GM12878 (cell line): ENCODE measurements around the gene DCUN1D3. TPM values are rescaled to one million over a fixed set of nuclear protein-coding genes. Genes with fewer than 3 reads are reported as not detected.

Experiments used
- ATAC-seq: fragments of 200-7000 bp; cut with Tn5 transposase; 3 replicates; pipeline ENCODE4 v1.9.1; 2020; ENCODE audit warnings: mild to moderate bottlenecking, moderate library complexity
- BruUV-seq: library from RNA; stranded (reverse); fragments of 400-500 nt; replicated peaks from 2 replicates; lab custom pipeline; 2021; lab: Mats Ljungman, UMichigan
- CTCF ChIA-PET: fragments of 300-600 bp; sonication (Branson Sonifier 250); formaldehyde crosslinking; extraction: SDS; loops from one replicate; lab custom pipeline; 2021; ENCODE audit warnings: inconsistent platforms; lab: Yijun Ruan, JAX
- POLR2A ChIA-PET: fragments of 350-600 bp; formaldehyde crosslinking; extraction: SDS; loops from one replicate; lab custom pipeline; 2021; ENCODE audit warnings: inconsistent platforms; lab: Charles Lee
- RAD21 ChIA-PET: fragments of 300-600 bp; sonication (Branson Sonifier 250); formaldehyde crosslinking; loops from one replicate; lab custom pipeline; 2023; ENCODE audit warnings: antibody characterized with exemption; ENCODE audit not compliant: unreplicated experiment; lab: Charles Lee
- SMC1A ChIA-PET: fragments of 300-600 bp; sonication (Branson Sonifier 250); formaldehyde crosslinking; loops from one replicate; lab custom pipeline; 2023; ENCODE audit not compliant: unreplicated experiment, uncharacterized antibody; lab: Charles Lee
- DNase-seq: peaks from one replicate; pipeline ENCODE4 v3.0.0-alpha.2; 2011; ENCODE audit warnings: low read depth, low spot score
- FAIRE-seq: peaks from 3 replicates; lab custom pipeline; 2011; peaks lifted over from hg19 to GRCh38; lab: Jason Lieb, UNC
- H2AFZ ChIP-seq: 2 replicates; pipeline ENCODE4 v1.6.0; 2011; ENCODE audit warnings: low read depth, low read length, control low read depth; ENCODE audit not compliant: control insufficient read depth
- H3K27ac ChIP-seq: 2 replicates; pipeline ENCODE4 v1.5.1; 2011; ENCODE audit warnings: control low read depth; ENCODE audit not compliant: control insufficient read depth, insufficient read depth
- H3K27me3 ChIP-seq, 2 experiments: replicated peaks in 1 of 2; 2 replicates each; pipeline versions ENCODE4 v1.6.0 to v1.6.1; 2011; ENCODE audit warnings: low read length in 1 of 2; ENCODE audit not compliant: control insufficient read depth in 2 of 2, insufficient read depth in 2 of 2
- H3K36me3 ChIP-seq, 2 experiments: 2 replicates each; pipeline ENCODE4 v1.5.1; 2011; ENCODE audit warnings: low read length in 1 of 2; ENCODE audit not compliant: control insufficient read depth in 2 of 2, insufficient read depth in 2 of 2
- H3K4me1 ChIP-seq: 2 replicates; pipeline ENCODE4 v1.6.1; 2011; ENCODE audit warnings: mild to moderate bottlenecking, low read length, moderate library complexity, mixed read lengths; ENCODE audit not compliant: control insufficient read depth, insufficient read depth
- H3K4me2 ChIP-seq: 2 replicates; pipeline ENCODE4 v1.6.0; 2011; ENCODE audit warnings: control low read depth; ENCODE audit not compliant: control insufficient read depth, insufficient read depth
- H3K4me3 ChIP-seq: fragments of 200-600 bp; sonication (generic); 2 replicates; pipeline ENCODE4 v1.5.1; 2016
- H3K79me2 ChIP-seq: 2 replicates; pipeline ENCODE4 v1.6.0; 2011; ENCODE audit warnings: low read length; ENCODE audit not compliant: control insufficient read depth, insufficient read depth
- H3K9ac ChIP-seq: 2 replicates; pipeline ENCODE4 v1.8.0; 2011; ENCODE audit warnings: low read length, control low read depth, mixed read lengths; ENCODE audit not compliant: control insufficient read depth, insufficient read depth
- H3K9me3 ChIP-seq: replicated peaks from 3 replicates; pipeline ENCODE4 v1.5.1; 2011; ENCODE audit warnings: mild to moderate bottlenecking, low read length; ENCODE audit not compliant: control insufficient read depth, insufficient read depth
- H4K20me1 ChIP-seq: 2 replicates; pipeline ENCODE4 v1.6.0; 2011; ENCODE audit not compliant: control insufficient read depth, insufficient read depth
- IKZF1 ChIP-seq: fragments of 450-650 bp; conservative IDR thresholded peaks from 2 replicates; pipeline ENCODE4 v1.6.1; 2017; ENCODE audit warnings: antibody characterized with exemption, mild to moderate bottlenecking
- JUND ChIP-seq: IDR thresholded peaks from 2 replicates; pipeline ENCODE4 v1.6.1; 2012; ENCODE audit warnings: low read depth, mild to moderate bottlenecking, low read length, improper control_type of control experiment, moderate library complexity
- NFYA ChIP-seq: IDR thresholded peaks from 2 replicates; pipeline ENCODE4 v1.6.1; 2011; ENCODE audit warnings: low read depth, mild to moderate bottlenecking, low read length, improper control_type of control experiment, borderline replicate concordance
- SMARCA5 ChIP-seq: fragments of 450-650 bp; IDR thresholded peaks from 2 replicates; pipeline ENCODE4 v1.6.1; 2017; ENCODE audit warnings: mild to moderate bottlenecking
- SPI1 ChIP-seq: IDR thresholded peaks from 2 replicates; pipeline ENCODE4 v1.6.1; 2011; ENCODE audit warnings: low read depth, mild to moderate bottlenecking, low read length, moderate library complexity, borderline replicate concordance; ENCODE audit not compliant: insufficient read depth
- TAF1 ChIP-seq: IDR thresholded peaks from 2 replicates; pipeline ENCODE4 v1.6.1; 2011; ENCODE audit warnings: mild to moderate bottlenecking, low read depth, low read length, borderline replicate concordance
- ZBTB11 ChIP-seq: fragments of 450-650 bp; formaldehyde crosslinking; IDR thresholded peaks from 2 replicates; pipeline ENCODE4 v1.5.0; 2022; ENCODE audit warnings: mild to moderate bottlenecking, missing genetic modification characterization
- WGBS: methylation state at CpG from one replicate; pipeline ENCODE4 v1.1.6; 2016; ENCODE audit warnings: low lambda C conversion rate; ENCODE audit not compliant: insufficient replicate concordance, insufficient coverage; ENCODE audit errors: missing lambda C conversion rate; 5-methylcytosine and 5-hydroxymethylcytosine counted together
- in situ Hi-C: fragments of 300-500 bp; cut with MboI; formaldehyde crosslinking; loops from 9 replicates; pipeline ENCODE4 v1.14.3; 2018; ENCODE audit warnings: mixed read lengths
- intact Hi-C: fragments of 100-400 bp; cut with micrococcal nuclease; formaldehyde crosslinking; loops from one replicate; pipeline ENCODE4 v1.14.2; 2022; ENCODE audit not compliant: unreplicated experiment
- polyA plus RNA-seq, 11 experiments: library from polyadenylated mRNA; depleted of rRNA in 4 of 11; unstranded in 6 of 11; stranded (reverse) in 5 of 11; fragments of >200 nt; fragmentation: Nextera tagmentation in 4 of 11; fragmentation: Illumina TruSeq in 1 of 11; extraction: Ambion mirVana in 4 of 11; extraction: Trizol in 1 of 11; gene quantifications; 1 replicate in 1 of 11; 2 replicates in 10 of 11; pipeline versions ENCODE4 v1.2.1 to v1.2.3, GENCODE V29; 2011 to 2016; ENCODE audit warnings: inconsistent platforms in 2 of 11, missing spikeins in 2 of 11, low read depth in 1 of 11
- total RNA-seq, 4 experiments: library from RNA; depleted of rRNA in 3 of 4; stranded (reverse); fragments of >200 nt in 3 of 4; fragmentation: Illumina TruSeq in 1 of 4; extraction: Trizol in 1 of 4; gene quantifications; 2 replicates each; pipeline versions ENCODE4 v1.2.1 to v1.2.3, GENCODE V29; 2013 to 2021

DCUN1D3 gene
- total and polyA plus RNA-seq, 10 of the 15 experiments (the other 5 are each of a cell fraction or from before 2014, with no cell fraction given), result 0.47 to 4.5 (median 1.9) TPM

- H3K79me2 ChIP-seq, result no peaks in the 10 kb centered on the region
- no TSS peak for BruUV-seq
- H2AFZ ChIP-seq, result no peak overlapping the region
- H3K9ac ChIP-seq, result no peak overlapping the region
- peaks cover 0 to 2% of the 10 kb centered on the region in 2 experiments; a peak in 1 of 4 replicates for H3K36me3 ChIP-seq
- TF ChIP-seq NFYA (no peak), ZBTB11 (CRISPR knock-in tag) (no peak), TAF1 (no peak), IKZF1 (no peak), SMARCA5 (no peak), SPI1 (no peak), JUND (no peak)
- TF ChIP-seq, all 136 proteins: peak for 0
- ChIA-PET POLR2A (interaction anchor here (0.8 to 1.4 kb wide), 2 partner anchors 11 to 13 kb away, joined by 3 to 4 read pairs; no protein-coding TSS in a partner anchor), SMC1A (interaction anchor here (1.3 kb wide), 1 partner anchor 18 kb away, joined by 3 read pairs; no protein-coding TSS in a partner anchor), RAD21 (no interaction called here), CTCF (interaction anchor here (0.7 kb wide), 1 partner anchor 1233 kb away, joined by 3 read pairs; no protein-coding TSS in a partner anchor)
- H3K9me3 ChIP-seq, result no peaks in the 10 kb centered on the region; the same call in 2 of the 3 replicates
- intact Hi-C loops, result no loop called here
- H3K27me3 ChIP-seq, result no peaks in the 10 kb centered on the region
- DNase-seq (no peak), ATAC-seq (no peak), FAIRE-seq (no peak)
- H3K4me2 ChIP-seq, result no peak overlapping the region
- 88% methylated on average over 1 of the region's 1 CpG for WGBS
- H3K4me3 ChIP-seq, result no peak overlapping the region
- H3K27ac ChIP-seq, result no peak overlapping the region
- in situ Hi-C loops, result no loop called here
- H4K20me1 ChIP-seq, result no peaks in the 10 kb centered on the region
- no peaks in the 10 kb centered on the region for H3K4me1 ChIP-seq
Observed at GRCh38 chr16:20830372-20830771, 69.8 kb downstream of the DCUN1D3 start.
